HepG2 (cell line): ENCODE data around the gene GMNN. TPM values are rescaled to one million over a fixed set of nuclear protein-coding genes. Genes with fewer than 3 reads are reported as not detected.

Experiments
- KDM2A ChIP-seq: sonication (generic); formaldehyde crosslinking; IDR thresholded peaks from 2 replicates; pipeline ENCODE4 v1.4.0; 2020; ENCODE audit warnings: low read depth, missing genetic modification reagents, borderline replicate concordance
- RAD21 ChIP-seq: fragments of 450-650 bp; formaldehyde crosslinking; IDR thresholded peaks from 2 replicates; pipeline ENCODE4 v1.5.0; 2020; ENCODE audit warnings: mild to moderate bottlenecking
- REL ChIP-seq: sonication (generic); formaldehyde crosslinking; conservative IDR thresholded peaks from 2 replicates; pipeline ENCODE4 v1.8.0; 2022; ENCODE audit warnings: mild to moderate bottlenecking, missing genetic modification reagents, moderate library complexity
- TCF7 ChIP-seq: sonication (generic); IDR thresholded peaks from 2 replicates; pipeline ENCODE4 v1.6.1; 2016; ENCODE audit warnings: antibody characterized with exemption, low read depth
- ZBTB7B ChIP-seq: sonication (generic); formaldehyde crosslinking; IDR thresholded peaks from 2 replicates; pipeline ENCODE4 v1.4.0; 2020; ENCODE audit warnings: missing genetic modification reagents
- ZNF160 ChIP-seq: sonication (generic); formaldehyde crosslinking; IDR thresholded peaks from 2 replicates; pipeline ENCODE4 v1.8.0; 2022; ENCODE audit warnings: mild to moderate bottlenecking, inconsistent platforms, missing genetic modification reagents
- ZNF496 ChIP-seq: sonication (generic); formaldehyde crosslinking; IDR thresholded peaks from 2 replicates; pipeline ENCODE4 v1.8.1; 2023; ENCODE audit warnings: mild to moderate bottlenecking, moderate library complexity, missing genetic modification reagents; ENCODE audit not compliant: insufficient replicate concordance
- ZNF563 ChIP-seq: sonication (generic); formaldehyde crosslinking; IDR thresholded peaks from 2 replicates; pipeline ENCODE4 v1.8.0; 2022; ENCODE audit warnings: mild to moderate bottlenecking, moderate library complexity, missing genetic modification reagents
- polyA plus RNA-seq, 8 experiments: library from polyadenylated mRNA; depleted of rRNA in 3 of 8; stranded (reverse) in 7 of 8; unstranded in 1 of 8; fragments of >200 nt; fragmentation: Illumina TruSeq in 4 of 8; extraction: Trizol in 4 of 8; gene quantifications; 2 replicates each; pipeline versions ENCODE4 v1.2.1 to v1.2.3, GENCODE V29; 2011 to 2016; ENCODE audit warnings: low read depth in 4 of 8, missing spikeins in 1 of 8, mixed read lengths in 1 of 8; ENCODE audit not compliant: insufficient read depth in 1 of 8
- total RNA-seq, 5 experiments: library from RNA; depleted of rRNA; stranded (reverse); fragments of >200 nt; fragmentation: Illumina TruSeq; extraction: Trizol; gene quantifications; 2 replicates each; pipeline ENCODE4 v1.2.3, GENCODE V29; 2016; ENCODE audit warnings: low read depth in 1 of 5
- TF ChIP-seq, protein P1 (sequence below), 2 experiments: fragments of 450-650 bp in 1 of 2; sonication (generic) in 1 of 2; formaldehyde crosslinking in 1 of 2; IDR thresholded peaks; 2 replicates each; pipeline versions ENCODE4 v1.6.1 to v1.8.0; 2016 to 2022; ENCODE audit warnings: antibody characterized with exemption in 1 of 2, mild to moderate bottlenecking in 1 of 2, missing genetic modification reagents in 1 of 2
- TF ChIP-seq, protein P2 (sequence below): sonication (generic); formaldehyde crosslinking; conservative IDR thresholded peaks from 2 replicates; pipeline ENCODE4 v1.4.0; 2020; ENCODE audit warnings: missing genetic modification reagents
- TF ChIP-seq, protein P3 (sequence below): sonication (generic); formaldehyde crosslinking; IDR thresholded peaks from 2 replicates; pipeline ENCODE4 v1.4.0; 2020; ENCODE audit warnings: missing genetic modification reagents, borderline replicate concordance

Gene GMNN
- total and polyA plus RNA-seq, 2 of the 13 experiments (the other 11 are each of a cell fraction or from before 2014, with no cell fraction given), result 61.8 to 154 TPM

DNA sequence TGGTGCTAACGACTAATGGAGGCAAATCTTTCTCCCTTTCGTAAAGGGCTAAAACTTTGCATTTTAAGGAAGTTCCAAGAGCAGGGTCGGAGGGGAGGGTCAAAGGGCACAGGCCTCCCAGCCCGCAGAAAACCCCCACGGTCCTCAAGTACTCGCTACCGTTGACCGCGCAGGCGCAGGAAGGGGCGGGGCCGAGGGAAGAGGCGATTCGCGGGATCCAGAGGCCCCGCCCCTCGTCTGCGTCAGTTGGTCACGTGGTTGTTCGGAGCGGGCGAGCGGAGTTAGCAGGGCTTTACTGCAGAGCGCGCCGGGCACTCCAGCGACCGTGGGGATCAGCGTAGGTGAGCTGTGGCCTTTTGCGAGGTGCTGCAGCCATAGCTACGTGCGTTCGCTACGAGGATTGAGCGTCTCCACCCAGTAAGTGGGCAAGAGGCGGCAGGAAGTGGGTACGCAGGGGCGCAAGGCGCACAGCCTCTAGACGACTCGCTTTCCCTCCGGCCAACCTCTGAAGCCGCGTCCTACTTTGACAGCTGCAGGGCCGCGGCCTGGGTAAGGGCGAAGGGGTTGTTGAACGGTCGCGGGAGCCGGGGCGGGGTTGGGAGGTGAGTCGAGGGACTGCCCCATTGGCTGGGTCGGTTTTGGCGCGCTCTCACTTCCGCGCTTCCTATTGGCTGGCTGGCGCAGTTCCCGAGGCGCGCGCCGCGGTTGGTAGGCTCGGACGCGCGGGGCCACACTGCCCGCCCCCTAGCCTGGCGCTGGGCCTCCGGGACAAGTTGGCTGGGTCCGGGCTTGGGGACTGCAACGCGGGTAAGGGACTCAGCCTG is at the start of gene GMNN (continued):
- TF ChIP-seq, protein P1, sequence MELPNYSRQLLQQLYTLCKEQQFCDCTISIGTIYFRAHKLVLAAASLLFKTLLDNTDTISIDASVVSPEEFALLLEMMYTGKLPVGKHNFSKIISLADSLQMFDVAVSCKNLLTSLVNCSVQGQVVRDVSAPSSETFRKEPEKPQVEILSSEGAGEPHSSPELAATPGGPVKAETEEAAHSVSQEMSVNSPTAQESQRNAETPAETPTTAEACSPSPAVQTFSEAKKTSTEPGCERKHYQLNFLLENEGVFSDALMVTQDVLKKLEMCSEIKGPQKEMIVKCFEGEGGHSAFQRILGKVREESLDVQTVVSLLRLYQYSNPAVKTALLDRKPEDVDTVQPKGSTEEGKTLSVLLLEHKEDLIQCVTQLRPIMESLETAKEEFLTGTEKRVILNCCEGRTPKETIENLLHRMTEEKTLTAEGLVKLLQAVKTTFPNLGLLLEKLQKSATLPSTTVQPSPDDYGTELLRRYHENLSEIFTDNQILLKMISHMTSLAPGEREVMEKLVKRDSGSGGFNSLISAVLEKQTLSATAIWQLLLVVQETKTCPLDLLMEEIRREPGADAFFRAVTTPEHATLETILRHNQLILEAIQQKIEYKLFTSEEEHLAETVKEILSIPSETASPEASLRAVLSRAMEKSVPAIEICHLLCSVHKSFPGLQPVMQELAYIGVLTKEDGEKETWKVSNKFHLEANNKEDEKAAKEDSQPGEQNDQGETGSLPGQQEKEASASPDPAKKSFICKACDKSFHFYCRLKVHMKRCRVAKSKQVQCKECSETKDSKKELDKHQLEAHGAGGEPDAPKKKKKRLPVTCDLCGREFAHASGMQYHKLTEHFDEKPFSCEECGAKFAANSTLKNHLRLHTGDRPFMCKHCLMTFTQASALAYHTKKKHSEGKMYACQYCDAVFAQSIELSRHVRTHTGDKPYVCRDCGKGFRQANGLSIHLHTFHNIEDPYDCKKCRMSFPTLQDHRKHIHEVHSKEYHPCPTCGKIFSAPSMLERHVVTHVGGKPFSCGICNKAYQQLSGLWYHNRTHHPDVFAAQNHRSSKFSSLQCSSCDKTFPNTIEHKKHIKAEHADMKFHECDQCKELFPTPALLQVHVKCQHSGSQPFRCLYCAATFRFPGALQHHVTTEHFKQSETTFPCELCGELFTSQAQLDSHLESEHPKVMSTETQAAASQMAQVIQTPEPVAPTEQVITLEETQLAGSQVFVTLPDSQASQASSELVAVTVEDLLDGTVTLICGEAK (IDR thresholded peaks at IDR 0.05), result no peak
- TF ChIP-seq, protein P1 (CRISPR knock-in tag; IDR thresholded peaks at IDR 0.05), result peak; percentile 94
- peak; percentile 28; the same call in 1 of the 2 replicates for TF ChIP-seq ZBTB7B
- peak; percentile 90; the same call in 1 of the 2 replicates for TF ChIP-seq ZNF563
- TF ChIP-seq, protein P2, sequence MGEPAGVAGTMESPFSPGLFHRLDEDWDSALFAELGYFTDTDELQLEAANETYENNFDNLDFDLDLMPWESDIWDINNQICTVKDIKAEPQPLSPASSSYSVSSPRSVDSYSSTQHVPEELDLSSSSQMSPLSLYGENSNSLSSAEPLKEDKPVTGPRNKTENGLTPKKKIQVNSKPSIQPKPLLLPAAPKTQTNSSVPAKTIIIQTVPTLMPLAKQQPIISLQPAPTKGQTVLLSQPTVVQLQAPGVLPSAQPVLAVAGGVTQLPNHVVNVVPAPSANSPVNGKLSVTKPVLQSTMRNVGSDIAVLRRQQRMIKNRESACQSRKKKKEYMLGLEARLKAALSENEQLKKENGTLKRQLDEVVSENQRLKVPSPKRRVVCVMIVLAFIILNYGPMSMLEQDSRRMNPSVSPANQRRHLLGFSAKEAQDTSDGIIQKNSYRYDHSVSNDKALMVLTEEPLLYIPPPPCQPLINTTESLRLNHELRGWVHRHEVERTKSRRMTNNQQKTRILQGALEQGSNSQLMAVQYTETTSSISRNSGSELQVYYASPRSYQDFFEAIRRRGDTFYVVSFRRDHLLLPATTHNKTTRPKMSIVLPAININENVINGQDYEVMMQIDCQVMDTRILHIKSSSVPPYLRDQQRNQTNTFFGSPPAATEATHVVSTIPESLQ (CRISPR knock-in tag), result peak; percentile 10
- peak; percentile 44 for TF ChIP-seq RAD21
- TF ChIP-seq, protein P3, sequence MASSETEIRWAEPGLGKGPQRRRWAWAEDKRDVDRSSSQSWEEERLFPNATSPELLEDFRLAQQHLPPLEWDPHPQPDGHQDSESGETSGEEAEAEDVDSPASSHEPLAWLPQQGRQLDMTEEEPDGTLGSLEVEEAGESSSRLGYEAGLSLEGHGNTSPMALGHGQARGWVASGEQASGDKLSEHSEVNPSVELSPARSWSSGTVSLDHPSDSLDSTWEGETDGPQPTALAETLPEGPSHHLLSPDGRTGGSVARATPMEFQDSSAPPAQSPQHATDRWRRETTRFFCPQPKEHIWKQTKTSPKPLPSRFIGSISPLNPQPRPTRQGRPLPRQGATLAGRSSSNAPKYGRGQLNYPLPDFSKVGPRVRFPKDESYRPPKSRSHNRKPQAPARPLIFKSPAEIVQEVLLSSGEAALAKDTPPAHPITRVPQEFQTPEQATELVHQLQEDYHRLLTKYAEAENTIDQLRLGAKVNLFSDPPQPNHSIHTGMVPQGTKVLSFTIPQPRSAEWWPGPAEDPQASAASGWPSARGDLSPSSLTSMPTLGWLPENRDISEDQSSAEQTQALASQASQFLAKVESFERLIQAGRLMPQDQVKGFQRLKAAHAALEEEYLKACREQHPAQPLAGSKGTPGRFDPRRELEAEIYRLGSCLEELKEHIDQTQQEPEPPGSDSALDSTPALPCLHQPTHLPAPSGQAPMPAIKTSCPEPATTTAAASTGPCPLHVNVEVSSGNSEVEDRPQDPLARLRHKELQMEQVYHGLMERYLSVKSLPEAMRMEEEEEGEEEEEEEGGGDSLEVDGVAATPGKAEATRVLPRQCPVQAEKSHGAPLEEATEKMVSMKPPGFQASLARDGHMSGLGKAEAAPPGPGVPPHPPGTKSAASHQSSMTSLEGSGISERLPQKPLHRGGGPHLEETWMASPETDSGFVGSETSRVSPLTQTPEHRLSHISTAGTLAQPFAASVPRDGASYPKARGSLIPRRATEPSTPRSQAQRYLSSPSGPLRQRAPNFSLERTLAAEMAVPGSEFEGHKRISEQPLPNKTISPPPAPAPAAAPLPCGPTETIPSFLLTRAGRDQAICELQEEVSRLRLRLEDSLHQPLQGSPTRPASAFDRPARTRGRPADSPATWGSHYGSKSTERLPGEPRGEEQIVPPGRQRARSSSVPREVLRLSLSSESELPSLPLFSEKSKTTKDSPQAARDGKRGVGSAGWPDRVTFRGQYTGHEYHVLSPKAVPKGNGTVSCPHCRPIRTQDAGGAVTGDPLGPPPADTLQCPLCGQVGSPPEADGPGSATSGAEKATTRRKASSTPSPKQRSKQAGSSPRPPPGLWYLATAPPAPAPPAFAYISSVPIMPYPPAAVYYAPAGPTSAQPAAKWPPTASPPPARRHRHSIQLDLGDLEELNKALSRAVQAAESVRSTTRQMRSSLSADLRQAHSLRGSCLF (CRISPR knock-in tag), result peak; percentile 93
- TF ChIP-seq TCF7, result no peak
- peak; percentile 87 for TF ChIP-seq KDM2A (CRISPR knock-in tag)
- peak; percentile 94 for TF ChIP-seq REL (CRISPR knock-in tag)
- no peak for TF ChIP-seq ZNF496 (CRISPR knock-in tag)
- TF ChIP-seq ZNF160, result no peak; the same call in 1 of the 2 replicates
